ENCODE measurements around the gene PIEZO2. TPM values are rescaled to one million over a fixed set of nuclear protein-coding genes. Genes with fewer than 3 reads are reported as not detected.

The PIEZO2 gene
- total RNA-seq, 2 experiments from 2014 or later: not detected

GRCh38 chr18:10995550-10995949, 153.8 kb downstream of the PIEZO2 start:
- no peaks in the 10 kb centered on the region for H3K27me3 Mint-ChIP-seq
- no peaks in the 10 kb centered on the region for H3K36me3 Mint-ChIP-seq (ENCODE audit: low read depth)
- ChIA-PET POLR2A (no interaction called here), CTCF (interaction anchor here (0.6 kb wide), 1 partner anchor 848 kb away, joined by 3 read pairs; no protein-coding TSS in a partner anchor)
- intact Hi-C loops (cut with DNase I, micrococcal nuclease): no loop called here
- H3K9me3 Mint-ChIP-seq (ENCODE audit: low read depth): peaks cover 9% of the 10 kb centered on the region
- no peak overlapping the region for H3K4me3 Mint-ChIP-seq
- DNase-seq (no peak), ATAC-seq (no peak)
- no peaks in the 10 kb centered on the region for H3K4me1 Mint-ChIP-seq
- H3K27ac Mint-ChIP-seq: no peak overlapping the region

- no peaks in the 10 kb centered on the region for H3K27me3 Mint-ChIP-seq
- intact Hi-C loops (cut with DNase I, micrococcal nuclease): no loop called here
- POLR2A ChIA-PET: no interaction called here
Observed at GRCh38 chr18:10989486-10989885, 159.9 kb downstream of the PIEZO2 start.

GRCh38 chr18:10985689-10986088, 163.7 kb downstream of the PIEZO2 start:
- H3K4me1 Mint-ChIP-seq: no peaks in the 10 kb centered on the region
- H3K27ac Mint-ChIP-seq: no peak overlapping the region
- H3K27me3 Mint-ChIP-seq: no peaks in the 10 kb centered on the region
- H3K9me3 Mint-ChIP-seq (ENCODE audit: low read depth): peaks cover 20% of the 10 kb centered on the region
- intact Hi-C loops (cut with DNase I, micrococcal nuclease): no loop called here
- no peak for ATAC-seq
- CTCF ChIA-PET: no interaction called here
- DNase-seq: no peak
- no peaks in the 10 kb centered on the region for H3K36me3 Mint-ChIP-seq (ENCODE audit: low read depth)
- POLR2A ChIA-PET: no interaction called here
- H3K4me3 Mint-ChIP-seq: no peak overlapping the region

More at GRCh38 chr18:10989486-10989885, 159.9 kb downstream of the PIEZO2 start:
- Mint-ChIP-seq H3K27ac (no peak overlapping the region), H3K4me1 (no peaks in the 10 kb centered on the region), H3K4me3 (no peak overlapping the region), H3K36me3 (ENCODE audit: low read depth) (no peaks in the 10 kb centered on the region), H3K9me3 (ENCODE audit: low read depth) (peaks cover 13% of the 10 kb centered on the region)
- CTCF ChIA-PET: no interaction called here
- no peak for DNase-seq
- ATAC-seq: no peak

GRCh38 chr18:10979411-10979810, 170.0 kb downstream of the PIEZO2 start:
- Mint-ChIP-seq H3K27ac (no peak overlapping the region), H3K27me3 (no peaks in the 10 kb centered on the region), H3K36me3 (ENCODE audit: low read depth) (no peaks in the 10 kb centered on the region), H3K4me1 (no peaks in the 10 kb centered on the region), H3K9me3 (ENCODE audit: low read depth) (peaks cover 8% of the 10 kb centered on the region), H3K4me3 (no peak overlapping the region)
- intact Hi-C loops (cut with DNase I, micrococcal nuclease): no loop called here
- no peak for DNase-seq
- ATAC-seq: no peak
- POLR2A ChIA-PET: no interaction called here
- CTCF ChIA-PET: no interaction called here

- intact Hi-C loops (cut with DNase I, micrococcal nuclease): no loop called here
- H3K27me3 Mint-ChIP-seq: no peaks in the 10 kb centered on the region
- H3K36me3 Mint-ChIP-seq (ENCODE audit: low read depth): no peaks in the 10 kb centered on the region
- DNase-seq (no peak), ATAC-seq (no peak)
- H3K27ac Mint-ChIP-seq: no peak overlapping the region
- H3K9me3 Mint-ChIP-seq (ENCODE audit: low read depth): peaks cover 3% of the 10 kb centered on the region
- POLR2A ChIA-PET: no interaction called here
- H3K4me3 Mint-ChIP-seq: no peak overlapping the region
- no peaks in the 10 kb centered on the region for H3K4me1 Mint-ChIP-seq
- CTCF ChIA-PET: no interaction called here
Observed at GRCh38 chr18:10977042-10977441, 172.3 kb downstream of the PIEZO2 start.

GRCh38 chr18:10973567-10974203, 175.7 kb downstream of the PIEZO2 start:
- ATAC-seq: no peak
- no peak overlapping the region for H3K4me3 Mint-ChIP-seq
- H3K4me1 Mint-ChIP-seq: no peaks in the 10 kb centered on the region
- no peaks in the 10 kb centered on the region for H3K36me3 Mint-ChIP-seq (ENCODE audit: low read depth)
- intact Hi-C loops (cut with DNase I, micrococcal nuclease): no loop called here
- H3K27me3 Mint-ChIP-seq: no peaks in the 10 kb centered on the region
- no peak overlapping the region for H3K27ac Mint-ChIP-seq
- CTCF ChIA-PET: interaction anchor here (0.7 kb wide), 1 partner anchor 82 kb away, joined by 3 read pairs; no protein-coding TSS in a partner anchor
- POLR2A ChIA-PET: no interaction called here
- DNase-seq: no peak
- H3K9me3 Mint-ChIP-seq (ENCODE audit: low read depth): peaks cover 3% of the 10 kb centered on the region

GRCh38 chr18:10971717-10972116, 177.7 kb downstream of the PIEZO2 start:
- Mint-ChIP-seq H3K27ac (no peak overlapping the region), H3K4me1 (no peaks in the 10 kb centered on the region), H3K27me3 (no peaks in the 10 kb centered on the region), H3K9me3 (ENCODE audit: low read depth) (peaks cover 3% of the 10 kb centered on the region), H3K4me3 (no peak overlapping the region), H3K36me3 (ENCODE audit: low read depth) (no peaks in the 10 kb centered on the region)
- intact Hi-C loops (cut with DNase I, micrococcal nuclease): no loop called here
- no peak for ATAC-seq
- no peak for DNase-seq
- ChIA-PET CTCF (no interaction called here), POLR2A (no interaction called here)

GRCh38 chr18:10965119-10965518, 184.2 kb downstream of the PIEZO2 start:
- H3K9me3 Mint-ChIP-seq (ENCODE audit: low read depth): peaks cover 3% of the 10 kb centered on the region
- ATAC-seq (no peak), DNase-seq (no peak)
- H3K4me3 Mint-ChIP-seq: no peak overlapping the region
- POLR2A ChIA-PET: no interaction called here
- H3K27me3 Mint-ChIP-seq: no peaks in the 10 kb centered on the region
- no peaks in the 10 kb centered on the region for H3K36me3 Mint-ChIP-seq (ENCODE audit: low read depth)
- no peaks in the 10 kb centered on the region for H3K4me1 Mint-ChIP-seq
- CTCF ChIA-PET: no interaction called here
- intact Hi-C loops (cut with DNase I, micrococcal nuclease): no loop called here
- H3K27ac Mint-ChIP-seq: no peak overlapping the region

- Mint-ChIP-seq H3K4me1 (no peaks in the 10 kb centered on the region), H3K27me3 (peaks cover 2% of the 10 kb centered on the region), H3K4me3 (no peak overlapping the region), H3K27ac (no peak overlapping the region), H3K9me3 (ENCODE audit: low read depth) (no peaks in the 10 kb centered on the region), H3K36me3 (ENCODE audit: low read depth) (no peaks in the 10 kb centered on the region)
- POLR2A ChIA-PET: no interaction called here
- no peak for ATAC-seq
- intact Hi-C loops (cut with DNase I, micrococcal nuclease): no loop called here
- CTCF ChIA-PET: no interaction called here
- DNase-seq: no peak
Observed at GRCh38 chr18:10953672-10954071, 195.7 kb downstream of the PIEZO2 start.

- POLR2A ChIA-PET: no interaction called here
- DNase-seq: no peak
- H3K9me3 Mint-ChIP-seq (ENCODE audit: low read depth): peaks cover 2% of the 10 kb centered on the region
- no peak overlapping the region for H3K27ac Mint-ChIP-seq
- H3K4me3 Mint-ChIP-seq: no peak overlapping the region
- CTCF ChIA-PET: no interaction called here
- no peaks in the 10 kb centered on the region for H3K36me3 Mint-ChIP-seq (ENCODE audit: low read depth)
- intact Hi-C loops (cut with DNase I, micrococcal nuclease): no loop called here
- no peak for ATAC-seq
- peaks cover 2% of the 10 kb centered on the region for H3K27me3 Mint-ChIP-seq
- no peaks in the 10 kb centered on the region for H3K4me1 Mint-ChIP-seq
Observed at GRCh38 chr18:10951631-10952544, 197.5 kb downstream of the PIEZO2 start.

- Mint-ChIP-seq H3K36me3 (ENCODE audit: low read depth) (no peaks in the 10 kb centered on the region), H3K4me1 (no peaks in the 10 kb centered on the region), H3K27me3 (peaks cover 2% of the 10 kb centered on the region), H3K4me3 (no peak overlapping the region), H3K9me3 (ENCODE audit: low read depth) (peaks cover 6% of the 10 kb centered on the region), H3K27ac (no peak overlapping the region)
- POLR2A ChIA-PET: no interaction called here
- ATAC-seq (no peak), DNase-seq (no peak)
- CTCF ChIA-PET: no interaction called here
- intact Hi-C loops (cut with DNase I, micrococcal nuclease): no loop called here
Observed at GRCh38 chr18:10950876-10951630, 198.3 kb downstream of the PIEZO2 start.

All from activated CD4-positive, alpha-beta T cell treated with anti-CD3 and anti-CD28 coated beads for 36 hours (primary cell).